Esophagus squamous epithelium (tissue), 5 donors: Measurements from ENCODE around the gene CRB3. TPM values are rescaled to one million over a fixed set of nuclear protein-coding genes. Genes with fewer than 3 reads are reported as not detected.
A peak's percentile ranks its signal among the peaks of the same experiment; 100 is the strongest.

Experiments used
- DNase-seq: peaks from one replicate; lab custom pipeline; 2025; lab: John Stamatoyannopoulos, UW
- H3K27ac ChIP-seq, 4 donors: fragments of 200-600 bp; sonication (generic); one replicate each; pipeline ENCODE4 v1.5.1; 2016 to 2019; ENCODE audit warnings: mild to moderate bottlenecking in 1 of 4
- H3K27me3 ChIP-seq, 4 donors: fragments of 200-600 bp; sonication (generic); 1 replicate in 3 of 4; 2 replicates in 1 of 4; pipeline versions ENCODE4 v1.5.1 to v1.6.0; 2017 to 2021; ENCODE audit warnings: antibody characterized with exemption in 1 of 4
- H3K36me3 ChIP-seq, 3 donors: fragments of 200-600 bp; sonication (generic); one replicate each; pipeline ENCODE4 v1.5.1; 2016 to 2019
- H3K4me1 ChIP-seq, 3 donors: fragments of 200-600 bp; sonication (generic); one replicate each; pipeline ENCODE4 v1.5.1; 2017 to 2019
- H3K4me3 ChIP-seq, 4 donors: fragments of 200-600 bp; sonication (generic); 1 replicate in 3 of 4; 2 replicates in 1 of 4; pipeline ENCODE4 v1.5.1; 2016 to 2019; ENCODE audit warnings: mild to moderate bottlenecking in 2 of 4, moderate library complexity in 1 of 4
- H3K9me3 ChIP-seq, 3 donors: fragments of 200-600 bp; sonication (generic); one replicate each; pipeline ENCODE4 v1.5.1; 2016 to 2019
- CTCF ChIP-seq, 6 experiments: fragments of 450-650 bp in 4 of 6; fragments of 200-600 bp in 2 of 6; sonication (generic) in 2 of 6; IDR thresholded peaks; one replicate each; pipeline ENCODE4 v1.5.1; 2016 to 2019; ENCODE audit warnings: antibody characterized with exemption in 6 of 6, mild to moderate bottlenecking in 4 of 6, moderate library complexity in 4 of 6
- POLR2A ChIP-seq, 4 donors: fragments of 450-650 bp; IDR thresholded peaks; one replicate each; pipeline ENCODE4 v1.6.1; 2017; ENCODE audit warnings: antibody characterized with exemption in 4 of 4, mild to moderate bottlenecking in 4 of 4, moderate library complexity in 3 of 4
- WGBS, 2 donors: methylation state at CpG; one replicate each; pipeline ENCODE4 v1.1.5; 2018; 5-methylcytosine and 5-hydroxymethylcytosine counted together
- intact Hi-C: fragments of 100-400 bp; cut with DNase I; formaldehyde crosslinking; loops from one replicate; pipeline ENCODE4 v1.15.0; 2022
- total RNA-seq, 4 donors: library from RNA; depleted of rRNA; stranded (reverse); fragments of >200 nt; gene quantifications; one replicate each; pipeline ENCODE4 v1.1.0, GENCODE V29; 2016
- donor health status: DM: yes; HTN: yes; CAD: no.

Gene CRB3
- total RNA-seq, 4 donors from 2014 or later: 42.9 to 61.9 (median 56.2) TPM

GRCh38 chr19:6460099-6460884, 3.8 kb upstream of the CRB3 start:
- Histone ChIP-seq H3K27me3 (peaks cover 0 to 22% (median 0%) of the 10 kb centered on the region in 4 donors), H3K27ac (peak overlapping the region; percentile 83 to 94 (median 89)), H3K9me3 (no peaks in the 10 kb centered on the region), H3K4me1 (peaks cover 0 to 71% (median 20%) of the 10 kb centered on the region in 3 donors), H3K36me3 (peaks cover 0 to 21% (median 0%) of the 10 kb centered on the region in 3 donors), H3K4me3 (peak overlapping the region; percentile 71 to 94 (median 88))
- WGBS, 2 donors: 0 to 1% methylated on average over 29 to 39 of the region's 57 CpGs
- DNase-seq: peak; percentile 74
- TF ChIP-seq POLR2A (IDR thresholded peaks at IDR 0.05): peak in 2 of 4 donors; percentile 22 to 44
- peak; percentile 60 to 77 (median 70) for TF ChIP-seq CTCF (IDR thresholded peaks at IDR 0.05)
- intact Hi-C loops: no loop called here

GRCh38 chr19:6465006-6465405, 935 bp downstream of the CRB3 start:
- Histone ChIP-seq H3K9me3 (no peaks in the 10 kb centered on the region), H3K27ac (peak overlapping the region in 3 of 4 donors; percentile 84 to 94 (median 91)), H3K27me3 (peaks cover 0 to 26% (median 0%) of the 10 kb centered on the region in 4 donors), H3K36me3 (peaks cover 0 to 35% (median 0%) of the 10 kb centered on the region in 3 donors), H3K4me1 (peaks cover 0 to 49% (median 10%) of the 10 kb centered on the region in 3 donors), H3K4me3 (peak overlapping the region; percentile 69 to 75 (median 73))
- TF ChIP-seq CTCF (IDR thresholded peaks at IDR 0.05): no peak
- TF ChIP-seq POLR2A (IDR thresholded peaks at IDR 0.05): no peak
- intact Hi-C loops: no loop called here
- 19 to 80% methylated on average over 1 to 9 of the region's 9 CpGs for WGBS, 2 donors
- no peak for DNase-seq

- peaks cover 0 to 46% (median 10%) of the 10 kb centered on the region in 3 donors for H3K4me1 ChIP-seq
- 87 to 94% methylated on average over 8 of the region's 8 CpGs for WGBS, 2 donors
- intact Hi-C loops: no loop called here
- no peak for DNase-seq
- TF ChIP-seq CTCF (IDR thresholded peaks at IDR 0.05): no peak
- TF ChIP-seq POLR2A (IDR thresholded peaks at IDR 0.05): no peak
- H3K36me3 ChIP-seq: peaks cover 0 to 35% (median 0%) of the 10 kb centered on the region in 3 donors
- H3K9me3 ChIP-seq: no peaks in the 10 kb centered on the region
- no peak overlapping the region for H3K27ac ChIP-seq
- peaks cover 0 to 26% (median 0%) of the 10 kb centered on the region in 4 donors for H3K27me3 ChIP-seq
- peak overlapping the region in 1 of 4 donors; percentile 75 for H3K4me3 ChIP-seq
Observed at GRCh38 chr19:6465663-6466062, 1.6 kb downstream of the CRB3 start.

- Histone ChIP-seq H3K4me3 (no peak overlapping the region), H3K4me1 (peaks cover 0 to 38% (median 9%) of the 10 kb centered on the region in 3 donors), H3K36me3 (peaks cover 0 to 35% (median 0%) of the 10 kb centered on the region in 3 donors), H3K27ac (no peak overlapping the region), H3K27me3 (peaks cover 0 to 26% (median 0%) of the 10 kb centered on the region in 4 donors), H3K9me3 (no peaks in the 10 kb centered on the region)
- DNase-seq: no peak
- WGBS, 2 donors: 60% methylated on average over 3 of the region's 21 CpGs; no CpG with 5 or more reads in 1 of the 2 donors
- intact Hi-C loops: no loop called here
- TF ChIP-seq POLR2A (IDR thresholded peaks at IDR 0.05): no peak
Observed at GRCh38 chr19:6466526-6467248, 2.6 kb downstream of the CRB3 start.

GRCh38 chr19:6467384-6467783, 3.3 kb downstream of the CRB3 start:
- WGBS, 2 donors: 87 to 90% methylated on average over 1 to 4 of the region's 8 CpGs
- Histone ChIP-seq H3K36me3 (peaks cover 0 to 35% (median 0%) of the 10 kb centered on the region in 3 donors), H3K4me1 (peaks cover 0 to 31% (median 4%) of the 10 kb centered on the region in 3 donors), H3K27me3 (peaks cover 0 to 26% (median 0%) of the 10 kb centered on the region in 4 donors), H3K4me3 (no peak overlapping the region), H3K9me3 (no peaks in the 10 kb centered on the region), H3K27ac (no peak overlapping the region)
- intact Hi-C loops: no loop called here
- no peak for DNase-seq
- TF ChIP-seq POLR2A (IDR thresholded peaks at IDR 0.05): no peak
- TF ChIP-seq CTCF (IDR thresholded peaks at IDR 0.05): no peak
